ENCODE measurements around the gene OSGIN1. TPM values are rescaled to one million over a fixed set of nuclear protein-coding genes. Genes with fewer than 3 reads are reported as not detected.
"Not testable (repeated sequence)": the region's sequence is repeated elsewhere in the genome, so short reads cannot be mapped to it uniquely, and the experiment has no call there.

The OSGIN1 gene
- total RNA-seq, 4 donors from 2014 or later: 6.7 to 27.7 (median 10.3) TPM

GRCh38 chr16:83939266-83939855 lies 13.7 kb upstream of the OSGIN1 start:
- Histone ChIP-seq H3K36me3 (peaks cover 0 to 12% (median 0%) of the 10 kb centered on the region in 3 donors), H3K9me3 (no peaks in the 10 kb centered on the region), H3K4me3 (no peak overlapping the region), H3K27me3 (no peaks in the 10 kb centered on the region), H3K27ac (no peak overlapping the region), H3K4me1 (no peaks in the 10 kb centered on the region)
- DNase-seq (ENCODE audit: low spot score in 2 of 2): no peak
- WGBS, 2 donors: 67 to 79% methylated on average over 9 to 12 of the region's 12 CpGs
- TF ChIP-seq EP300 (IDR thresholded peaks at IDR 0.05) (no peak), POLR2A (IDR thresholded peaks at IDR 0.05) (no peak), CTCF (IDR thresholded peaks at IDR 0.05) (no peak)

- DNase-seq (ENCODE audit: low spot score in 2 of 2): no peak
- Histone ChIP-seq H3K4me3 (no peak overlapping the region), H3K9me3 (no peaks in the 10 kb centered on the region), H3K36me3 (peaks cover 0 to 12% (median 0%) of the 10 kb centered on the region in 3 donors), H3K4me1 (no peaks in the 10 kb centered on the region), H3K27me3 (no peaks in the 10 kb centered on the region), H3K27ac (no peak overlapping the region)
- WGBS, 2 donors: 51 to 75% methylated on average over 12 of the region's 12 CpGs
- TF ChIP-seq CTCF (IDR thresholded peaks at IDR 0.05): no peak
- TF ChIP-seq POLR2A (IDR thresholded peaks at IDR 0.05): no peak
- no peak for TF ChIP-seq EP300 (IDR thresholded peaks at IDR 0.05)
Observed at GRCh38 chr16:83940119-83940518, 12.9 kb upstream of the OSGIN1 start.

- H3K36me3 ChIP-seq: peaks cover 0 to 12% (median 0%) of the 10 kb centered on the region in 3 donors
- H3K27me3 ChIP-seq: no peaks in the 10 kb centered on the region
- no peak overlapping the region for H3K27ac ChIP-seq
- 76 to 77% methylated on average over 23 to 28 of the region's 28 CpGs for WGBS, 2 donors
- DNase-seq (ENCODE audit: low spot score in 2 of 2): no peak
- no peaks in the 10 kb centered on the region for H3K9me3 ChIP-seq
- TF ChIP-seq CTCF (IDR thresholded peaks at IDR 0.05): no peak
- no peak for TF ChIP-seq POLR2A (IDR thresholded peaks at IDR 0.05)
- no peak for TF ChIP-seq EP300 (IDR thresholded peaks at IDR 0.05)
- H3K4me1 ChIP-seq: no peaks in the 10 kb centered on the region
- H3K4me3 ChIP-seq: no peak overlapping the region
Observed at GRCh38 chr16:83940630-83941378, 12.2 kb upstream of the OSGIN1 start.

GRCh38 chr16:83941546-83941945 lies 11.5 kb upstream of the OSGIN1 start:
- H3K9me3 ChIP-seq, H3K27me3 ChIP-seq: not testable (repeated sequence)
- 97 to 100% methylated on average over 9 of the region's 9 CpGs for WGBS, 2 donors

GRCh38 chr16:83942074-83942473 lies 11.0 kb upstream of the OSGIN1 start:
- Histone ChIP-seq H3K27me3 (no peaks in the 10 kb centered on the region), H3K36me3 (peaks cover 0 to 8% (median 0%) of the 10 kb centered on the region in 3 donors), H3K9me3 (no peaks in the 10 kb centered on the region), H3K27ac (no peak overlapping the region), H3K4me1 (no peaks in the 10 kb centered on the region), H3K4me3 (no peak overlapping the region)
- no peak for TF ChIP-seq CTCF (IDR thresholded peaks at IDR 0.05)
- TF ChIP-seq POLR2A (IDR thresholded peaks at IDR 0.05): no peak
- no peak for TF ChIP-seq EP300 (IDR thresholded peaks at IDR 0.05)
- DNase-seq (ENCODE audit: low spot score in 2 of 2): no peak
- WGBS, 2 donors: 87% methylated on average over 14 of the region's 14 CpGs

More at GRCh38 chr16:83941546-83941945, 11.5 kb upstream of the OSGIN1 start:
- H3K36me3 ChIP-seq: peaks cover 0 to 12% (median 0%) of the 10 kb centered on the region in 3 donors
- H3K27ac ChIP-seq; DNase-seq (ENCODE audit: low spot score in 2 of 2); H3K4me3 ChIP-seq; H3K4me1 ChIP-seq: not testable (repeated sequence)

All from tibial nerve (tissue), 4 donors.